ENCODE measurements around the gene SLC25A33.
"Not testable (repeated sequence)": the region's sequence is repeated elsewhere in the genome, so short reads cannot be mapped to it uniquely, and the experiment has no call there.

Gene SLC25A33

GRCh38 chr1:9559673-9560072, 20.4 kb downstream of the SLC25A33 start:
- H3K27ac Mint-ChIP-seq: no peak overlapping the region
- H3K27me3 Mint-ChIP-seq: no peaks in the 10 kb centered on the region
- H3K4me1 Mint-ChIP-seq: peaks cover 33% of the 10 kb centered on the region
- H3K4me3 Mint-ChIP-seq: no peak overlapping the region
- no peaks in the 10 kb centered on the region for H3K9me3 Mint-ChIP-seq
- peaks cover 17% of the 10 kb centered on the region for H3K36me3 Mint-ChIP-seq

DNA sequence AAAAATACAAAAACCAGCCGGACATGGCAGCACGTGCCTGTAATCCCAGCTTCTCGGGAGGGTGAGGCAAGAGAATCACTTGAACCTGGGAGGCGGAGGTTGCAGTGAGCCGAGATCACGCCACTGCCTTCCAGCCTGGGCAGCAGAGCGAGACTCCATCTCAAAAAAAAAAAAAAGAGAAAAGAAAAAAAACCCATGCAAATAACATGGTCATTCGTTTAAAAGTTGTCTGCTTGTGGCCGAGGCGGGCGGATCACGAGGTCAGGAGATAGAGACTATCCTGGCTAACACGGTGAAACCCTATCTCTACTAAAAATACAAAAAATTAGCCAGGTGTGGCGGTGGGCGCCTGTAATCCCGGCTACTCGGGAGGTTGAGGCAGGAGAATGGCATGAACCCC, 20.8 kb downstream of the SLC25A33 start:
- H3K9me3 Mint-ChIP-seq, H3K27ac Mint-ChIP-seq, H3K27me3 Mint-ChIP-seq, H3K4me3 Mint-ChIP-seq: not testable (repeated sequence)
- H3K36me3 Mint-ChIP-seq: peaks cover 17% of the 10 kb centered on the region
- peaks cover 33% of the 10 kb centered on the region for H3K4me1 Mint-ChIP-seq

DNA sequence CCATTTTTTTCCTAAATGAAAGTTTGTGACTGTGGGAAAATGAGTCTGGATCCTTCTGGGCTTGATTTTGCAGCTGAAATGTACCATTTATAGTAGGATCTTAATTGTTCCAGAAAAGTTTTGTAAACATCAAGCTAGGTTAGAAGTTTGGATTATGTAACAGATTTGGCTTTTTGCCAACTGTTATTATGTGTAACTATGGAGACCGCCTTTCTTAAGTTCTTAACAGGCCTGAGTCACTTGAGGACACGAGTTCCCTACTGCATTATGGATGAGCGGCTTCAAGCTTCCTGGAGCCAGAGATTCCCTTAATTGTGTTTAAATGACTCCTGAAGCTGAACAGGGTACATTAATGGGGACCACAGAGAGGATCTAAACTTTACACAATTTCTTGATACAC, 22.2 kb downstream of the SLC25A33 start:
- H3K4me1 Mint-ChIP-seq: peaks cover 33% of the 10 kb centered on the region
- no peaks in the 10 kb centered on the region for H3K27me3 Mint-ChIP-seq
- H3K4me3 Mint-ChIP-seq: no peak overlapping the region
- H3K36me3 Mint-ChIP-seq: peaks cover 9% of the 10 kb centered on the region
- no peak overlapping the region for H3K27ac Mint-ChIP-seq
- H3K9me3 Mint-ChIP-seq: no peaks in the 10 kb centered on the region

DNA sequence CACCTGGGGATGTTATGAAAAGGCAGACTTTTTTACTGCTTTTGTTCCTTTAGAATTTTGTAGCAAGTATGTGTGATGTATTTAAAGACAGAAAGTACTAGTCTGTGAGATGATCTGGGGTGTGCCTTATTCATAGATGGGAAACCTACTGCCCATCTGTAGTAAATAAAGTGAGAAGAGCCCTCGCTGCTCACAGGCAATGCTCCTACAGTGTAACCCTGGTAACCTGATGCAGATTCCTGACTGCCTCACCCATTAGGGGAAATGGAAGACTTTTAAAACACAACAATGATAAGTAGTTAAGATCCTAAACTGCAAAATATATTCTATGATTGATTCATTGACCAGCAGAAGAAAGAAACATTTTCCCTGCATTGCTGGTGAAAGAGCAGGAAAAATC, 30.0 kb downstream of the SLC25A33 start:
- Mint-ChIP-seq H3K9me3 (no peaks in the 10 kb centered on the region), H3K4me3 (no peak overlapping the region), H3K27ac (peak overlapping the region; percentile 66), H3K36me3 (peaks cover 12% of the 10 kb centered on the region), H3K4me1 (no peaks in the 10 kb centered on the region), H3K27me3 (no peaks in the 10 kb centered on the region)

GRCh38 chr1:9570886-9571529, 31.7 kb downstream of the SLC25A33 start:
- H3K36me3 Mint-ChIP-seq: peaks cover 15% of the 10 kb centered on the region
- H3K27me3 Mint-ChIP-seq, H3K9me3 Mint-ChIP-seq, H3K4me3 Mint-ChIP-seq, H3K4me1 Mint-ChIP-seq, H3K27ac Mint-ChIP-seq: not testable (repeated sequence)

DNA sequence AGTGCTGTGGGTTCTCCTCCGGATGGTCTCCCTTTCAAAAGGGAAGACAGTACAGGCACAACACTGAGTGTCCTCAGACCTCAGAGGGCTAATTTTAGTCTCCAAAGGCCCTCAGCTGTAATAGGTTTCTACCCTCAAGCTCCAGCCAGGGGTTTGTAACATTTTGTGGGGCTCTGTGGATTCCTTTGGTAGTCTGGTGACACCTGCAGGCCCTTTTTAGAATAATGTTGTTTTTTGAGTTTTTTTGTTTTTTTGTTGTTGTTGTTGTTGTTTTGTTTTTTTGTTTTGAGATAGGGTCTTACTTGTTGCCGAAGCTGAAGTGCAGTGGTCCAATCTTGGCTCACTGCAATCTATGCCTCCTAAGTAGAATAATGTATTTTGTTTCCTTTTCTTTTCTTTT, 34.5 kb downstream of the SLC25A33 start:
- H3K9me3 Mint-ChIP-seq: no peaks in the 10 kb centered on the region
- peaks cover 18% of the 10 kb centered on the region for H3K36me3 Mint-ChIP-seq
- H3K4me1 Mint-ChIP-seq: no peaks in the 10 kb centered on the region
- H3K4me3 Mint-ChIP-seq: no peak overlapping the region
- no peak overlapping the region for H3K27ac Mint-ChIP-seq
- H3K27me3 Mint-ChIP-seq: no peaks in the 10 kb centered on the region

GRCh38 chr1:9575486-9575885, 36.2 kb downstream of the SLC25A33 start:
- Mint-ChIP-seq H3K27me3 (no peaks in the 10 kb centered on the region), H3K9me3 (no peaks in the 10 kb centered on the region), H3K36me3 (peaks cover 11% of the 10 kb centered on the region), H3K27ac (no peak overlapping the region), H3K4me3 (no peak overlapping the region), H3K4me1 (no peaks in the 10 kb centered on the region)

DNA sequence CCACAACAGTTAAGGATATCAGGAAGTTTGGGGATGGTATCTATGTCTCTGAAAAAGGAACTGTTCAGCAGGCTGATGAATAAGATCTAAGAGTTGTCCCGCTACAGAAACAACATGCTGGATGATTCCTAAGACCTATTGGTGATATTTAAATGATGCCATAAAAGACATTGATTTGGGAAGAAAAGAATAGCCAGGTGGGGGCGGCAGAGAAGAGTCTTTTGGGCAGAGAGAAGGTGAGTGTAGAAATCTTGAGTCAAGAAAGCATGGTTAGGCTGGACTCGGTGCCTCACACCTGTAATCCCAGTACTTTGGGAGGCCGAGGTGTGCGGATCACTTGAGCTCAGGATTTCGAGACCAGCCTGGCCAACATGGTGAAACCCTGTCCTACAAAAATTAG, 37.6 kb downstream of the SLC25A33 start:
- Mint-ChIP-seq H3K36me3 (peaks cover 12% of the 10 kb centered on the region), H3K4me1 (no peaks in the 10 kb centered on the region)

DNA sequence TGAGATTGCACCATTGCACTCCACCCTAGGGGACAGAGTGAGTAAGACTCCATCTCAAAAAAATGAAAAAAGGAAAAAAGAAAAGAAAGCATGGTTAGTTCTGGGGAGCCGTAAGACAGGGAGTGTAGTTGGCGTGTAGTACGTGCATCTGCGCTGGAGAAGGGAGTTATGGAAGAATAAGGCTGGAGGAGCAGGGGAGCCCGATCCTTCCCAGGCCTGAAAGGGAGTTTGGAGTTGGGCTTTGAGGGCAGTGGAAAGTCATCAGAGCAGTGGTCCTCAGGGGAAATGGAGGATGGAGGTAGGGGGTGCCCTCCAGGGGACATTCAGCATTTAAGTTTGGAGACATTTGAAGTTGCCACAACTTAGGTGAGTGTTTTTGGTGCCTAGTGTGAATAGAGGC, 38.2 kb downstream of the SLC25A33 start:
- H3K4me1 Mint-ChIP-seq: no peaks in the 10 kb centered on the region
- peaks cover 12% of the 10 kb centered on the region for H3K36me3 Mint-ChIP-seq
- no peaks in the 10 kb centered on the region for H3K27me3 Mint-ChIP-seq
- no peak overlapping the region for H3K27ac Mint-ChIP-seq
- no peaks in the 10 kb centered on the region for H3K9me3 Mint-ChIP-seq
- H3K4me3 Mint-ChIP-seq: no peak overlapping the region

More for the DNA sequence above, 37.6 kb downstream of the SLC25A33 start:
- Mint-ChIP-seq H3K27ac (peak overlapping the region; percentile 44), H3K9me3 (no peaks in the 10 kb centered on the region), H3K27me3 (no peaks in the 10 kb centered on the region), H3K4me3 (no peak overlapping the region)

- no peaks in the 10 kb centered on the region for H3K4me1 Mint-ChIP-seq
- H3K9me3 Mint-ChIP-seq: no peaks in the 10 kb centered on the region
- H3K27ac Mint-ChIP-seq: no peak overlapping the region
- H3K4me3 Mint-ChIP-seq: no peak overlapping the region
- H3K36me3 Mint-ChIP-seq: peaks cover 7% of the 10 kb centered on the region
- H3K27me3 Mint-ChIP-seq: no peaks in the 10 kb centered on the region
Observed at GRCh38 chr1:9580942-9581341, 41.7 kb downstream of the SLC25A33 start.

GRCh38 chr1:9586147-9586766, 47.0 kb downstream of the SLC25A33 start:
- Mint-ChIP-seq H3K36me3 (peaks cover 1% of the 10 kb centered on the region), H3K27me3 (no peaks in the 10 kb centered on the region), H3K4me3 (no peak overlapping the region), H3K9me3 (no peaks in the 10 kb centered on the region), H3K27ac (no peak overlapping the region), H3K4me1 (peaks cover 11% of the 10 kb centered on the region)

GRCh38 chr1:9588551-9589143, 49.4 kb downstream of the SLC25A33 start, which contains the start of gene TMEM201:
TMEM201 (plus strand) TSS chr1:9588911; CDS start chr1:9588931, 20 bp downstream.
- Mint-ChIP-seq H3K4me3 (peak within 1 kb of the TSS; percentile 83), H3K4me1 (peaks cover 23% of the 10 kb centered on the region), H3K27ac (peak within 1 kb of the TSS; percentile 62), H3K36me3 (no peaks in the 10 kb centered on the region), H3K27me3 (no peaks in the 10 kb centered on the region), H3K9me3 (no peaks in the 10 kb centered on the region)

GRCh38 chr1:9589144-9589718, 50.0 kb downstream of the SLC25A33 start:
- no peaks in the 10 kb centered on the region for H3K27me3 Mint-ChIP-seq
- H3K27ac Mint-ChIP-seq: peak overlapping the region; percentile 62
- H3K4me1 Mint-ChIP-seq: peaks cover 24% of the 10 kb centered on the region
- peak overlapping the region; percentile 83 for H3K4me3 Mint-ChIP-seq
- H3K36me3 Mint-ChIP-seq: no peaks in the 10 kb centered on the region
- H3K9me3 Mint-ChIP-seq: no peaks in the 10 kb centered on the region

- Mint-ChIP-seq H3K27me3 (no peaks in the 10 kb centered on the region), H3K9me3 (no peaks in the 10 kb centered on the region), H3K4me3 (peak overlapping the region; percentile 83), H3K36me3 (no peaks in the 10 kb centered on the region), H3K4me1 (peaks cover 24% of the 10 kb centered on the region), H3K27ac (no peak overlapping the region)
Observed at GRCh38 chr1:9589719-9590157, 50.5 kb downstream of the SLC25A33 start.

DNA sequence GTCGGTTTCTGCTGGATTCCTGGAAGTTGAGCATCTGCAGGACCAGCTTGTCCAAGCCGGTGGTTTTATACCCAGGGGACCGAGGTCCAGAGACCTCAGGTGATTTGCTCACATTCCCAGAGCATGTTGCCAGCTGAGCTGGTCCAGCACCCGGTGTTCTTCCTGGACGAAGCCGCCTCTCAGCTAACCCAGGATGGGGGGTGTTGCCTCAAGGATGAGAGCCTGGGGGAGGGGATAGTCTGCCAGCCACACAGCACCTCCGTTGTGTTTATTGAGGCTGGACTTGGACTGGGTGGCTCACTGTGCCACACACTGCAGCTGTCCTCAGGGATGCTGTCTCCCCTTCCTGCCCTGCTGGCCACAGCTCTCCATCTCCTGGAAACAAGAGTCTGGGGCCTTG, 50.9 kb downstream of the SLC25A33 start:
- H3K4me3 Mint-ChIP-seq: peak overlapping the region; percentile 83
- peaks cover 24% of the 10 kb centered on the region for H3K4me1 Mint-ChIP-seq
- no peaks in the 10 kb centered on the region for H3K36me3 Mint-ChIP-seq
- no peaks in the 10 kb centered on the region for H3K9me3 Mint-ChIP-seq
- no peaks in the 10 kb centered on the region for H3K27me3 Mint-ChIP-seq
- no peak overlapping the region for H3K27ac Mint-ChIP-seq

Data from activated naive CD4-positive, alpha-beta T cell treated with anti-CD3 and anti-CD28 coated beads, Interleukin-2, amount 50 U/mL, for 24 hours (primary cell).